HS-5 (cell line): Measurements from ENCODE around the gene LTBP1.
"Not testable (repeated sequence)": the region's sequence is repeated elsewhere in the genome, so short reads cannot be mapped to it uniquely, and the experiment has no call there.

Source experiments
- DNase-seq: peaks from one replicate; pipeline ENCODE4 v3.0.0-alpha.2; 2012; ENCODE audit warnings: low read depth

LTBP1 gene

DNA sequence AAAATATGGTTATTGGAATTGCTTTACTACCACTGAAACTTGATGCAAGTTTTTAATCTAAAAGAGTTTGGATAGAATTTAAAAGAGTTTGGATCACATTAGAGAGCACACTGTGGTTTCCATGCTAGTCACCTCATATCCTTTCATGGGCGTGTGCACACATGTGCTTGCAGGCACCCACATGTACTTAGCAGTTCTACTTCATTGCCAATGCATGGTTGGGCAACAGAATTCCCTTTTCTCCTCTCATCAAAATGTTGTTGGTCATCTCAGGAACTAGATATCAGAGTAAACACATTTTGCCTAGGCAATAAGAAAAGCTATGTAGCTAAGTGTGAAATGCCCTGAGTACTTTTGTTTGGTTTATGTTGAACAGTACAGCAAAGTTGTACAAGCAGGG, 275.6 kb downstream of the LTBP1 start:
- no peak for DNase-seq

DNA sequence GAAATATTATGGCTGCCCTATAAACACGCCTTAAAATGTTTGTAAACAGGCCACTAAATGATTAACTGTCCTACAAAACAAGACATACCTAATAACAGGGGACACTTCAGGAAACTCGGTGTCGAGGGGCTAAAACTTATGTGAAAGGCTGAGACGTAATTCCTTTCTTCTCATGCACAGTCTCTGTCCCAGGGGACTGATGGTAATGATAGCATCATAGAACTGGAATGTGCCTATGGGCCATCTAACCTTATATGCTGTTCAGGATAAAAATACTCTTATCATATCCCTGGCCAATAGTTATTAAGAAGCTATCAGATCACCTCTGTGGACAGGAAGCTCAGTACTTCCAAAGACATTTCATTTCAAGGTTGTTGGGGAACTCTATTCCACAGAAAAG, 277.1 kb downstream of the LTBP1 start:
- no peak for DNase-seq

DNA sequence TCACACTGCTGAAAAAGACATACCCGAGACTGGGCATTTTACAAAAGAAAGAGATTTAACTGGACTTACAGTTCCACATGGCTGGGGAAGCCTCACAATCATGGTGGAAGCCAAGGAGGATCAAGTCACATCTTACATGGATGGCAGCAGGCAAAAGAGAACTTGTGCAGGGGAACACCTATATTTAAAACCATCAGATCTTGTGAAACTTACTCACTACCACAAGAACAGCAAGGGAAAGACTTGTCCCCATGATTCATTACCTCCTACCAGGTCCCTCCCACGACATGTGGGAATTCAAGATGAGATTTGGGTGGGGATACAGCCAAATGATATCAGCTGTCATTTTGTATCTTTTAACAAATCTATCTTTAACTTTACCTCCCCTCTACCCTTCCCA, 278.6 kb downstream of the LTBP1 start:
- no peak for DNase-seq

DNA sequence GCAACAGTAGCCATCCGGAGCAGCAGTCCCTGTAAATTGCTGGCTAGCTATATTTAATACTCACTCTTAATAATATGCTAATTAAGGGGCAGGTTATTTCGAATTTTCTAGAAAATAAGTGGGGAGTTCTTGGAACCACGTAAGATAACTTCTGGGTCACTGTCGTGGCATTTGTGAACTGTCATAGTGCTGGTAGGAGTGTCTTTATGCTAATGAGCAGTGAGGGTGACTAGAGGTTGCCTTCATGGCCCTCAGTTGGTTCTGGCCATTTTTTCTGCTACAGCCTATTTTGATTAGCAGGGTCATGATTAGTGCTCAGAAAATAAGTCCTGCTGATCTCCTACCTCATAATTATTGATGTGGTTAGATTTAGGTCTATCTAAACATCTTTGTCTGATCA, 279.8 kb downstream of the LTBP1 start:
- no peak for DNase-seq

DNA sequence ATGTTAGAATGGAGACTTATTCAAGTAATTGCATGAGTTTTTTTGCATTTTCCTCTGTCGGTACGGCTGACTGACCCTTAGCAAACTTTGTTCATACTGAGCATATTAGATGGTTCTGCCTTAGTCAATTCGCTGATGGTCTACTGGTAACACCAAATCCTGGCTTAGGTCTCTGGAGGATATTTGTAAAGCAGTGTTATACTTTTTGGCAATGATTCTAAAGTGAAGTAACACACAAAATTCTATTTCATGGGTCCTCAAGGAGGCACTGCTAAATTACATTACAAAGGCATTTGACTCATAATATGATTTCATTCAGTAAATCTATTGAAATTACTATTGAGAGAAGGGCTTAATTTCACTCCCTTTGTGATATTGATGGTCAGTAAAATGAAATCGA, 282.9 kb downstream of the LTBP1 start:
- no peak for DNase-seq

DNA sequence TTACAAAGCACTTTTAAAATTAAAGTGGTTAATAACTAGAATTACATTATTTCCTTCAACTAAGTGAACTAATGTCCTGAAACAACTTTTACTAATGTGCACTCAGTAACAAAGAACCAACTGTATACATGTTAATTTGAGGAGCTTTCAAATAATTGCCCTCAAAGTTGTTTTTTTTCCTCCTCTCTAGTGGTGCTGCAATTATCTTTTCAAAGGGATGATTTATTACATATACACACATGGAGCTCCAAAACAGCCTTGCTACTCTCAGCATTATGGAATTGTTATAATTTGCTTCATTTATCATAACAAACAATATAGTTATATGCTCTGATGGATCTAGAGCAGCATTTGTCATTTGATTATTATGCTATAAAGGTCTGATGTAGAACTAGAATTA, 283.4 kb downstream of the LTBP1 start:
- DNase-seq = no peak

- no peak for DNase-seq
Measured at GRCh38 chr2:33230842-33231241, 284.1 kb downstream of the LTBP1 start.

- not testable (repeated sequence) for DNase-seq
Measured at GRCh38 chr2:33235559-33235958, 288.8 kb downstream of the LTBP1 start.

- peak; percentile 70 for DNase-seq
Measured at GRCh38 chr2:33236482-33237385, 290.0 kb downstream of the LTBP1 start.

- DNase-seq = peak; percentile 62
Measured at GRCh38 chr2:33238111-33238510, 291.4 kb downstream of the LTBP1 start.

- DNase-seq = no peak
Measured at GRCh38 chr2:33240178-33240577, 293.4 kb downstream of the LTBP1 start.

DNA sequence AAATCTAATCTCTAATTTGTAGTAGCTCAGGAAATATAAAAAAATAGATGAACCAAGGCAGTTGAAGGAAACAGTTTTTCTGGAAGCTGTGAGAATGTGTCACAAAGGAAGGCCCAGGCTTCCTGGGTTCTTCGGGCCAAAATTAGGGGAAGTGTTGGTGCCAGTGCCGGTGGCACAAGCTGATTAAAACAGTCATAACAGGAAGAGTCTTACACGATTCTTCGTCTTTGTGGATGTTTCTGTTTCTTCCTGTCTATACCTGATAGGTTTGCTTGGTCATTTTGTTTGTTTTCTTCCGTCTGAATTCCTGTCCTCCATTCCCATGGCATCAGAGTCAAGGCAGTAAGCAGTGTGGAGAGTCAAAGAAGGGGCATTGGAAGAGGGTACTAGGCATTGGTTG, 294.3 kb downstream of the LTBP1 start:
- no peak for DNase-seq

DNA sequence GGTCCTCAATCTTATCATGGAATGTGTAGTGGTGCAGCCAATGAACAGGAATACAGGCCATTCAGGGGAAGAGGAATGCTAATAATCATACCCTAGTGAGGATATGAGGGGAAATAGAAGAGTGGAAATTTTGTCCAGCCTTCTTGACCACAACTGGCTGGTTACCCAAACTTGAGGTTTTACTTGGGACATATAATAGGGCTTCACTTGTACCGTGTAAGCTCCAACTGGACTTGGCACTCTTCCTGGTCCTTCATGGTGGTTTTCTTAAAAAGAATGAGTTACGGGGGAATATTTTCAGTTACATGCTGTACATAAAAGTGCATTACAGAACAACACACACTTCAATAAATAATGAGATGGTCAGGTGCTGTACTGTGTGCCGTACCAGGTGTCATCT, 294.8 kb downstream of the LTBP1 start:
- no peak for DNase-seq

DNA sequence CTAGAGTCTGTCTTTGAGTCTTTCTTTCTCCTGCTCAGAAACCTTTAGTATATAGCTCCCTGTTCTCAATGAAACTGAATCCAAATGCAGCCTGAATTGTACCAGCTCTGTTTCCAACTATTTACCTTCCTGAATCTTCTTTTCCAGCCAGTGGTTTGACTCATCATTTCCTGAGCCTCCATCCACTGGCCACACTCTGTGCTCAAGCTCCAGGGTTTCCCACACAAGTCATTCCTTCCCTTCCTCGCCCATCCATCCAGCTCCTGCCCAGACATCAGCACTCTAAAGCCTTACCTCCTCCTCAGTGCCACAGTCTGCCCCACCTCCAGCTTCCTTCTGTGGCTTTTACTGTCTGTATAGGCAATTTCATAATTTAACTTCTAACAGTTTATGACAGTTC, 296.1 kb downstream of the LTBP1 start:
- no peak for DNase-seq

- no peak for DNase-seq
Measured at GRCh38 chr2:33246432-33246831, 299.7 kb downstream of the LTBP1 start.

- no peak for DNase-seq
Measured at GRCh38 chr2:33247365-33247764, 300.6 kb downstream of the LTBP1 start.

- no peak for DNase-seq
Measured at GRCh38 chr2:33250417-33251029, 303.8 kb downstream of the LTBP1 start.

DNA sequence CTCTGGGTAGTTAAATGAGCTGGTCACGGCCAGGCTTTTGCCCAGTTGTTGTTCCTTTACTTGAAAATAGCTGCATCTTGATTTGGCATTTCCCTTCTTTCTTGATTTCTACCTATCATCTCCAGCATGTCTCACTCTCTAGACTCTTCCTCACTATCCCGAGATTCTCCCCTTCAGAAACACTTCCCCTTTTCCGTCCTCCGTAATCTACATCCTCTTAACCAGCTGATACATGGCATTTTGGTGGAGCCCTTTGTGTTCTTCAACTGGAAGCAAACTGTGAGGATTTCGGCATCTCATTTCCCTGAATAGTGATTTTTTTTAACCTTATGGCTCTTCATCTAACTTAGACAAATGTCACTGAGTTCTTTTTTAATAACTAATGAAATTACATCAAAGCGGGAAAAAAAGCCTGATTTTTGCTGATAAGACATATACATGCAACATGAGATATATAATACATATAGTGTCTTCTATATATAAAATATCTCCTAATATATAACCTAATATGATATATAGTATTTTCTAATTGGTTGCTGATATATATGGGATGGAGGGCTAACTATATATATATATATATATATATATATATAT, 309.5 kb downstream of the LTBP1 start:
- DNase-seq = no peak

DNA sequence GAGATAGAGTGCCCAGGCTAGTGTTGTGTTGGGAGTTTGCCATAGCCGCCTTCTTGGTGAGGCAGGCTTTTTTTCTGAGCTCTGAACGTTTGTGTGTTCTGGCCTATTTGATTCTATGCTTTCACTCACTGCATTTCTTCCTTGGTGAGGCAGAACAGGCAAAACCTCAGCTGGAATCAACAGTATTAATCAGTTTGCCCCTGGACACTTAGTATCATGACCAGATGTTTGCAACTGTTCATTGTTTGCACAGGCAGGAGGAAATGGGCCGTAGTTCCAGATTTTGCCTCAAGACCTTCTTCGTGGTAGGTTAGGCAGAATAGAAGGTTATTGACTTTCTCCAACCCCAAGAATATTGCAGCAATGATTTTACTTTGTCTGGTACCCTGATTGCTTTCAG, 311.6 kb downstream of the LTBP1 start:
- no peak for DNase-seq

DNA sequence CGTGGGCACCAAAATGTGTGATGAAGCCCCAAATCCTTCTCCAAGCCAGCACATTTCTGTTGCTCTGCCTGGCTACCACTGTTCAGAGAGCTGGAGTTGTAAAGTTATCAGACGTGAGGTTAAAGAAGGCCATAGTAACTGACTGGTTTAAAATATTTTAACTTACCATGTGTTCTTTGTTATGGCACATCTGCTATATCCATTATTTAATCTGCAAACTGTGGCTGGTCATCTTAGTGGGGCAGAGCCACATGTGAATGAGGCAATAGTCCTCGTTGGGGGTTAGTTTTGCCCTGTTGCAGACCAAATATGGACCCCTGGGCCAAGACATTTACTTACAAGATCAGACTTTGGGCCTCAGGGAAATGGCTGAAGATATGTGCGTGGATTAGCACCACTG, 315.3 kb downstream of the LTBP1 start:
- no peak for DNase-seq

DNA sequence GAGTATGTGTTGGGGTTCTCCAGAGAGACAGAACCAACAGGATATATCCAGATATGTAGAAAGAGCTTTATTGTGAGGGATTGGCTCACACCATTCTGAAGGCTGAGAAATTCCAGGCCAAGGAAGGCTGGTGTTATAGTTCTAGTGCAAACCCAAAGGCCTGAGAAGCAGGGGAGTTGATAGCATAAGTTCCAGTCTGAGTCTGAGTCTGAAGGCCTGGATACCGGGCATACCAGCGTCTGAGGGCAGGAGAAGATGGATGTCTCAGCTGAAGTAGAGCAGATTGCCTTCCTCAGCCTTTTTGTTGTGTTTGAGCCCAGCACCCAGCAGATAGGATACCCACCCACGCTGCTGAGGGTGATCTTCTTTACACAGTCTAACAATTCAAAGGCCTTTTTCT, 318.0 kb downstream of the LTBP1 start:
- DNase-seq = no peak

DNA sequence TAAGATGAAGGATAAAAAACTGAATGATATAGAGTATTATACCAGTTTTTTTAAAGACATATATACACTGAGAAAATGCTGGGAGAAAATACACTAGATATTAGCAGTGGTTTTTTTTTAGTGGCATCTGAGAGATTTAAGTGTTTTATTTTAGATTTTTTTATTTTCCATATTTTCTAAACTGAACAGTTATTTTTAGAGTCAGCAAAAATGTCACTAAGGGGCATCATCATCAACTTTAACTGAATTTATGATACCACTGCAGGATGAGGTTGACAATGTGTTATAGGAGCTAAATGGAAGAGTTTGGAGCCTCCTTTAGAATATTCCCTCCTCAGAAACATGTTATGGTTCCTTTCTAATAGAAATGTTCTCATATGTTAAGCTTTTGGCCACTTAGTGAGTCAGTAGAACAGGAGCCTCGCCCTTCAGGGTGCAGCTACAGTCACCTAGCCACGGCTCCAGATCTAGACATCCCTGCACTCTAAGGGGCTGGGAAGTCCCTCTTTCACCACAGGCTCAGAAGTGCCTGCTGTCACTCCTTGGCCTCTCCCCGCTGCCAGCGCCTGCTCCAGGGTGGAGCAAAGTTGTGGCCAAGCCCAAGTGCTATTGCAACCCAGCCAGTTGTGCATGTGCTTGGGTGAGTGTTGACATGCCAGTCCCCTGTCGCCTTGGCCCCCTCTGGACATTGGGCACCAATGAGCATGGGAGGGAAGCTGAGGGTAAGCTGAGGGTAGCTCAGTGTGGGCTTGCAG, 319.0 kb downstream of the LTBP1 start:
- no peak for DNase-seq

- DNase-seq = no peak
Measured at GRCh38 chr2:33266467-33266866, 319.7 kb downstream of the LTBP1 start.
